Esophagus squamous epithelium (tissue), 5 donors: Measurements from ENCODE around the gene NOSIP. TPM values are rescaled to one million over a fixed set of nuclear protein-coding genes. Genes with fewer than 3 reads are reported as not detected.

Experiments
- DNase-seq: peaks from one replicate; lab custom pipeline; 2025; lab: John Stamatoyannopoulos, UW
- H3K27ac ChIP-seq, 4 donors: fragments of 200-600 bp; sonication (generic); one replicate each; pipeline ENCODE4 v1.5.1; 2016 to 2019; ENCODE audit warnings: mild to moderate bottlenecking in 1 of 4
- H3K27me3 ChIP-seq, 4 donors: fragments of 200-600 bp; sonication (generic); 1 replicate in 3 of 4; 2 replicates in 1 of 4; pipeline versions ENCODE4 v1.5.1 to v1.6.0; 2017 to 2021; ENCODE audit warnings: antibody characterized with exemption in 1 of 4
- H3K36me3 ChIP-seq, 3 donors: fragments of 200-600 bp; sonication (generic); one replicate each; pipeline ENCODE4 v1.5.1; 2016 to 2019
- H3K4me1 ChIP-seq, 3 donors: fragments of 200-600 bp; sonication (generic); one replicate each; pipeline ENCODE4 v1.5.1; 2017 to 2019
- H3K4me3 ChIP-seq, 4 donors: fragments of 200-600 bp; sonication (generic); 1 replicate in 3 of 4; 2 replicates in 1 of 4; pipeline ENCODE4 v1.5.1; 2016 to 2019; ENCODE audit warnings: mild to moderate bottlenecking in 2 of 4, moderate library complexity in 1 of 4
- H3K9me3 ChIP-seq, 3 donors: fragments of 200-600 bp; sonication (generic); one replicate each; pipeline ENCODE4 v1.5.1; 2016 to 2019
- CTCF ChIP-seq, 6 experiments: fragments of 450-650 bp in 4 of 6; fragments of 200-600 bp in 2 of 6; sonication (generic) in 2 of 6; IDR thresholded peaks; one replicate each; pipeline ENCODE4 v1.5.1; 2016 to 2019; ENCODE audit warnings: antibody characterized with exemption in 6 of 6, mild to moderate bottlenecking in 4 of 6, moderate library complexity in 4 of 6
- POLR2A ChIP-seq, 4 donors: fragments of 450-650 bp; IDR thresholded peaks; one replicate each; pipeline ENCODE4 v1.6.1; 2017; ENCODE audit warnings: antibody characterized with exemption in 4 of 4, mild to moderate bottlenecking in 4 of 4, moderate library complexity in 3 of 4
- WGBS, 2 donors: methylation state at CpG; one replicate each; pipeline ENCODE4 v1.1.5; 2018; 5-methylcytosine and 5-hydroxymethylcytosine counted together
- intact Hi-C: fragments of 100-400 bp; cut with DNase I; formaldehyde crosslinking; loops from one replicate; pipeline ENCODE4 v1.15.0; 2022
- small RNA-seq, 4 donors: library from RNA; depleted of rRNA; stranded (forward); fragments of <200 nt; gene quantifications; one replicate each; pipeline ENCODE3, GENCODE V24; 2016
- total RNA-seq, 4 donors: library from RNA; depleted of rRNA; stranded (reverse); fragments of >200 nt; gene quantifications; one replicate each; pipeline ENCODE4 v1.1.0, GENCODE V29; 2016
- donor health status: DM: yes; HTN: yes; CAD: no.

NOSIP gene
- total RNA-seq, 4 donors from 2014 or later, result 37.8 to 50.7 (median 40.2) TPM

DNA sequence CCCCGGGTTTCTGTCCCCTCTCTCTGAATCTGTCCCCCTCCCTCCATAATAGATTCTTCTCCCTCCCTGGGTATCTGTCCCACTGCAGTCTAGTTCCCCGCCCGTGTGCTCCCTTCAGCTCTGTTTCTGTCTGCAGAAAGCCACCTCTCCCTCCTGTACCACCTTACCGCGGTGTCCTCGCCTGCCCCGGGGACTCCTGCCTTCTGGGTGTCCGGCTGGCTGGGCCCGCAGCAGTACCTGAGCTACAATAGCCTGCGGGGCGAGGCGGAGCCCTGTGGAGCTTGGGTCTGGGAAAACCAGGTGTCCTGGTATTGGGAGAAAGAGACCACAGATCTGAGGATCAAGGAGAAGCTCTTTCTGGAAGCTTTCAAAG, 66.6 kb downstream of the NOSIP start:
- TF ChIP-seq CTCF (IDR thresholded peaks at IDR 0.05) (no peak), POLR2A (IDR thresholded peaks at IDR 0.05) (no peak)
- peak overlapping the region; percentile 59 to 79 (median 70) for H3K4me3 ChIP-seq
- H3K4me1 ChIP-seq, result peaks cover 19 to 52% (median 20%) of the 10 kb centered on the region in 3 donors
- H3K27me3 ChIP-seq, result no peaks in the 10 kb centered on the region
- no peak for DNase-seq
- intact Hi-C loops, result no loop called here
- peaks cover 0 to 13% (median 0%) of the 10 kb centered on the region in 3 donors for H3K36me3 ChIP-seq
- H3K9me3 ChIP-seq, result no peaks in the 10 kb centered on the region
- 19 to 27% methylated on average over 4 to 5 of the region's 12 CpGs for WGBS, 2 donors
- peak overlapping the region in 3 of 4 donors; percentile 91 to 94 (median 92) for H3K27ac ChIP-seq

- no peaks in the 10 kb centered on the region for H3K9me3 ChIP-seq
- TF ChIP-seq POLR2A (IDR thresholded peaks at IDR 0.05) (no peak), CTCF (IDR thresholded peaks at IDR 0.05) (no peak)
- H3K27ac ChIP-seq, result peak overlapping the region; percentile 81 to 94 (median 92)
- H3K27me3 ChIP-seq, result no peaks in the 10 kb centered on the region
- peaks cover 0 to 13% (median 0%) of the 10 kb centered on the region in 3 donors for H3K36me3 ChIP-seq
- H3K4me3 ChIP-seq, result peak overlapping the region; percentile 59 to 79 (median 70)
- intact Hi-C loops, result no loop called here
- DNase-seq, result no peak
- 0 to 3% methylated on average over 3 to 14 of the region's 50 CpGs for WGBS, 2 donors
- H3K4me1 ChIP-seq, result peaks cover 19 to 52% (median 20%) of the 10 kb centered on the region in 3 donors
Observed at GRCh38 chr19:49512970-49513745, 67.2 kb downstream of the NOSIP start.

DNA sequence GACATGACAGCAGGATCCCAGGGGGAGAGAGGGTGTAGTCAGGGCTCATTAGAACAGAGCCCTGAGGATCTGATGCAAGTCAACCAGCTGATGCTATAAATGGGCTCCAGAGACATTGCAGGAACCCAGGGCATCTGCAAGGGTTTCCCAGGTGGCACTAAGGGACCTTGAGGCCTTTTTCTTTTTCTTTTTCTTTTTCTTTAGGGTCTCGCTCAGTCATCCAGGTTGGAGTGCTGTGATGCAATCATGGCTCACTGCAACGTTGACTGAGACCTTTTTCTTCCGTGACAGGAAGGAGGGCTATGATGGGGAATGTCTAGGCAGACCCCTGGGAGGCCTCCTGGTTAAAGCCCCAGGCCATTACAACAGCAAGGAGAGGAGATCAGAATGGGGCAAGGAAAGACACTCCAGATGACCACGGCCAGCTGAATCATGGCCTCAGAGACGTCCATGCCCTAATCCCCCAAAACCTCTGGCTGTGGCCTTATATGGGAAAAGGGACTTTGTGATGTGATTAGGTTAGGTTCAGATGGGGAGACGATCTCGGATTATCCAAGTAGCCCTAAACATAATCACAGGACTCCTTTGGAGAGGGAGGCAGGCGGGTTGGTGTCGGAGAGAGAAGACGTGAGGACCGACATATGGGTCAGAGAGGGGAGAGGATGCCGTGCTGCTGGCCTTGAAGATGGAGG, 72.4 kb downstream of the NOSIP start:
- Histone ChIP-seq H3K27me3 (no peaks in the 10 kb centered on the region), H3K4me1 (peaks cover 10 to 36% (median 12%) of the 10 kb centered on the region in 3 donors), H3K36me3 (no peaks in the 10 kb centered on the region), H3K9me3 (no peaks in the 10 kb centered on the region), H3K27ac (no peak overlapping the region), H3K4me3 (no peak overlapping the region)
- no peak for DNase-seq
- TF ChIP-seq CTCF (IDR thresholded peaks at IDR 0.05) (no peak), POLR2A (IDR thresholded peaks at IDR 0.05) (no peak)
- 82 to 89% methylated on average over 8 to 10 of the region's 12 CpGs for WGBS, 2 donors
- intact Hi-C loops, result loop anchor here (2.0 to 5.0 kb wide), 2 partner anchors 34 to 63 kb away; no protein-coding TSS in a partner anchor

- TF ChIP-seq POLR2A (IDR thresholded peaks at IDR 0.05), result no peak
- TF ChIP-seq CTCF (IDR thresholded peaks at IDR 0.05), result peak; percentile 69 to 83 (median 80)
- H3K27ac ChIP-seq, result no peak overlapping the region
- peaks cover 0 to 30% (median 4%) of the 10 kb centered on the region in 3 donors for H3K4me1 ChIP-seq
- no peaks in the 10 kb centered on the region for H3K27me3 ChIP-seq
- 22 to 34% methylated on average over 6 to 8 of the region's 8 CpGs for WGBS, 2 donors
- no peak for DNase-seq
- no peaks in the 10 kb centered on the region for H3K36me3 ChIP-seq
- intact Hi-C loops, result loop anchor here (2.0 to 5.0 kb wide), 2 partner anchors 36 to 64 kb away; no protein-coding TSS in a partner anchor
- no peak overlapping the region for H3K4me3 ChIP-seq
- H3K9me3 ChIP-seq, result no peaks in the 10 kb centered on the region
Observed at GRCh38 chr19:49506575-49507105, 73.7 kb downstream of the NOSIP start.

Small RNA genes lying within 50 kb of the gene (small RNA-seq; reads per million reads assigned to genes)
- 0 reads per million in 4 donors for gene RF00019

Other genes starting within 250 kb of the NOSIP start
- gene CD37, start 245.2 kb downstream of the NOSIP start, total RNA-seq, result 10 to 100 TPM in 1 of 4 donors, 1 to 10 TPM in 3; 3.1 to 21.4 (median 5.3) TPM
- gene TEAD2, start 218.1 kb downstream of the NOSIP start, total RNA-seq, result 10 to 100 TPM in 2 of 4 donors, 1 to 10 TPM in 2; 3.8 to 12.4 (median 8.2) TPM
- gene DKKL1, start 216.7 kb downstream of the NOSIP start, total RNA-seq, result not detected
- gene KASH5, start 192.3 kb downstream of the NOSIP start, total RNA-seq, result not detected
- not detected for gene PTH2, start 157.1 kb downstream of the NOSIP start, total RNA-seq
- gene GFY, start 155.2 kb downstream of the NOSIP start, total RNA-seq, result not detected
- gene SLC17A7, start 139.0 kb downstream of the NOSIP start, total RNA-seq, result 1 to 10 TPM in 1 of 4 donors, under 1 TPM in 3; 0.13 to 1.5 (median 0.40) TPM
- gene PIH1D1, start 128.7 kb downstream of the NOSIP start, total RNA-seq, result 10 to 100 TPM; 54.4 to 91.2 (median 67.2) TPM
- gene ALDH16A1, start 127.3 kb downstream of the NOSIP start, total RNA-seq, result 10 to 100 TPM; 35.9 to 56.5 (median 39.0) TPM
- gene FLT3LG, start 106.3 kb downstream of the NOSIP start, total RNA-seq, result 1 to 10 TPM in 3 of 4 donors, under 1 TPM in 1; 0.75 to 4.2 (median 2.7) TPM
- gene RPL13A, start 92.9 kb downstream of the NOSIP start, total RNA-seq, result 1,000 to 10,000 TPM; 1,642 to 4,119 (median 2,165) TPM
- 1,000 to 10,000 TPM; 2,317 to 5,784 (median 3,336) TPM for gene RPS11, start 84.1 kb downstream of the NOSIP start, total RNA-seq
- gene FCGRT, start 67.9 kb downstream of the NOSIP start, total RNA-seq, result 100 to 1,000 TPM in 1 of 4 donors, 10 to 100 TPM in 3; 18.0 to 129 (median 60.0) TPM
- gene RCN3, start 52.6 kb downstream of the NOSIP start, total RNA-seq, result 1 to 10 TPM; 1.0 to 7.2 (median 2.3) TPM
- 10 to 100 TPM in 1 of 4 donors, 1 to 10 TPM in 3; 7.7 to 19.8 (median 8.8) TPM for gene PRRG2, start 760 bp upstream of the NOSIP start, total RNA-seq
- gene PRR12, start 10.6 kb upstream of the NOSIP start, total RNA-seq, result 10 to 100 TPM in 1 of 4 donors, 1 to 10 TPM in 3; 4.5 to 11.9 (median 7.7) TPM
- gene RRAS, start 59.6 kb upstream of the NOSIP start, total RNA-seq, result 10 to 100 TPM in 3 of 4 donors, 1 to 10 TPM in 1; 6.3 to 40.8 (median 12.8) TPM
- 10 to 100 TPM; 11.0 to 24.8 (median 15.2) TPM for gene SCAF1, start 61.7 kb upstream of the NOSIP start, total RNA-seq
- 10 to 100 TPM; 33.5 to 69.1 (median 49.4) TPM for gene IRF3, start 85.3 kb upstream of the NOSIP start, total RNA-seq
- 10 to 100 TPM in 1 of 4 donors, 1 to 10 TPM in 3; 4.4 to 12.9 (median 5.8) TPM for gene BCL2L12, start 85.4 kb upstream of the NOSIP start, total RNA-seq
- gene PRMT1, start 96.7 kb upstream of the NOSIP start, total RNA-seq, result 100 to 1,000 TPM in 3 of 4 donors, 10 to 100 TPM in 1; 86.1 to 206 (median 182) TPM
- 1 to 10 TPM in 3 of 4 donors, under 1 TPM in 1; 0.91 to 2.8 (median 1.8) TPM for gene ADM5, start 109.0 kb upstream of the NOSIP start, total RNA-seq
- 1 to 10 TPM in 2 of 4 donors, under 1 TPM in 2; 0.48 to 4.8 (median 1.1) TPM for gene CPT1C, start 110.6 kb upstream of the NOSIP start, total RNA-seq
- not detected for gene TSKS, start 182.8 kb upstream of the NOSIP start, total RNA-seq
- 10 to 100 TPM; 50.7 to 77.8 (median 65.8) TPM for gene AP2A1, start 186.4 kb upstream of the NOSIP start, total RNA-seq
- 10 to 100 TPM in 1 of 4 donors, 1 to 10 TPM in 3; 4.7 to 13.7 (median 8.1) TPM for gene FUZ, start 232.7 kb upstream of the NOSIP start, total RNA-seq
- gene MED25, start 237.7 kb upstream of the NOSIP start, total RNA-seq, result 10 to 100 TPM; 16.9 to 27.7 (median 23.9) TPM